KMS-11 (cell line): Measurements from ENCODE around the gene IDE.

Experiments used
- H2AFZ ChIP-seq: fragments of 200-600 bp; sonication (generic); 2 replicates; pipeline ENCODE4 v1.6.1; 2016; ENCODE audit warnings: antibody characterized with exemption, mixed run types, low read depth
- H3K27ac ChIP-seq: fragments of 200-600 bp; sonication (generic); 2 replicates; pipeline ENCODE4 v1.6.1; 2016; ENCODE audit warnings: mild to moderate bottlenecking, mixed run types
- H3K27me3 ChIP-seq: fragments of 200-600 bp; sonication (generic); 2 replicates; pipeline ENCODE4 v1.6.1; 2017; ENCODE audit warnings: mild to moderate bottlenecking, low read depth, mixed run types, moderate library complexity; ENCODE audit not compliant: insufficient read depth
- H3K36me3 ChIP-seq: fragments of 200-600 bp; sonication (generic); 2 replicates; pipeline ENCODE4 v1.6.1; 2017; ENCODE audit warnings: mild to moderate bottlenecking, mixed run types; ENCODE audit not compliant: insufficient read depth
- H3K4me1 ChIP-seq: fragments of 200-600 bp; sonication (generic); 2 replicates; pipeline ENCODE4 v1.6.1; 2016; ENCODE audit warnings: mild to moderate bottlenecking, low read depth, mixed run types; ENCODE audit not compliant: poor library complexity, severe bottlenecking
- H3K4me2 ChIP-seq: fragments of 200-600 bp; sonication (generic); 2 replicates; pipeline ENCODE4 v1.7.0; 2016; ENCODE audit warnings: mild to moderate bottlenecking, mixed run types
- H3K4me3 ChIP-seq: fragments of 200-600 bp; sonication (generic); IDR thresholded peaks from 2 replicates; pipeline ENCODE4 v1.6.1; 2017; ENCODE audit warnings: low read depth, low read length, mixed read lengths; ENCODE audit not compliant: insufficient read depth
- H3K79me2 ChIP-seq: fragments of 200-600 bp; sonication (generic); 2 replicates; pipeline ENCODE4 v1.6.1; 2016; ENCODE audit warnings: low read depth, mixed run types; ENCODE audit not compliant: insufficient read depth
- H3K9ac ChIP-seq: fragments of 200-600 bp; sonication (generic); 2 replicates; pipeline ENCODE4 v1.6.1; 2016; ENCODE audit warnings: mild to moderate bottlenecking, mixed run types
- H4K20me1 ChIP-seq: fragments of 200-600 bp; sonication (generic); 2 replicates; pipeline ENCODE4 v1.6.1; 2016; ENCODE audit warnings: mild to moderate bottlenecking, mixed run types; ENCODE audit not compliant: insufficient read depth
- TF ChIP-seq, protein P1 (sequence below): fragments of 200-600 bp; sonication (generic); conservative IDR thresholded peaks from 2 replicates; pipeline ENCODE4 v1.6.1; 2017; ENCODE audit warnings: low read depth, mild to moderate bottlenecking, antibody characterized with exemption, low read length, moderate library complexity, mixed read lengths

Gene IDE

DNA sequence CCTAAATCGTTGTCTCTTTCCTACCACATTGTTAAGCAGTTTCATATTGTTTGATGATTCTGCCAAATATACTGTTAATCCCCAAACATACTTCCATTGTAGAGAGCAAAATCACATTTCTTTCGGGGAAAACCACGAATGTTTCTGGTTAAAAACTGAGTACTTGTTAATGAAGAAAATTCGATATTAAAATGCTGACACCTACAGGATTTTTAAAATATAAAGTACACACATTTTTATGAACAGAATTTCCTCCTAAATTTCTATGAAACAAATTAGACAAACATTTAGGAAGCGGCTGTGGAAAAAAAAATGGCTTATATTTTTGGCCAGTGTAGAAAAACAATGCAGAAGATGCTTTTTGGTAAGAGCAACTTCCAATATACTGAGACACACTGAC lies 68.8 kb downstream of the IDE start:
- Histone ChIP-seq H3K36me3 (no peaks in the 10 kb centered on the region), H3K9ac (no peak overlapping the region), H3K27ac (no peak overlapping the region), H2AFZ (no peak overlapping the region), H3K79me2 (no peaks in the 10 kb centered on the region), H3K4me1 (no peaks in the 10 kb centered on the region), H3K4me2 (no peak overlapping the region), H4K20me1 (no peaks in the 10 kb centered on the region), H3K4me3 (no peak overlapping the region), H3K27me3 (no peaks in the 10 kb centered on the region)
- TF ChIP-seq, protein P1, sequence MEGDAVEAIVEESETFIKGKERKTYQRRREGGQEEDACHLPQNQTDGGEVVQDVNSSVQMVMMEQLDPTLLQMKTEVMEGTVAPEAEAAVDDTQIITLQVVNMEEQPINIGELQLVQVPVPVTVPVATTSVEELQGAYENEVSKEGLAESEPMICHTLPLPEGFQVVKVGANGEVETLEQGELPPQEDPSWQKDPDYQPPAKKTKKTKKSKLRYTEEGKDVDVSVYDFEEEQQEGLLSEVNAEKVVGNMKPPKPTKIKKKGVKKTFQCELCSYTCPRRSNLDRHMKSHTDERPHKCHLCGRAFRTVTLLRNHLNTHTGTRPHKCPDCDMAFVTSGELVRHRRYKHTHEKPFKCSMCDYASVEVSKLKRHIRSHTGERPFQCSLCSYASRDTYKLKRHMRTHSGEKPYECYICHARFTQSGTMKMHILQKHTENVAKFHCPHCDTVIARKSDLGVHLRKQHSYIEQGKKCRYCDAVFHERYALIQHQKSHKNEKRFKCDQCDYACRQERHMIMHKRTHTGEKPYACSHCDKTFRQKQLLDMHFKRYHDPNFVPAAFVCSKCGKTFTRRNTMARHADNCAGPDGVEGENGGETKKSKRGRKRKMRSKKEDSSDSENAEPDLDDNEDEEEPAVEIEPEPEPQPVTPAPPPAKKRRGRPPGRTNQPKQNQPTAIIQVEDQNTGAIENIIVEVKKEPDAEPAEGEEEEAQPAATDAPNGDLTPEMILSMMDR: no peak

DNA sequence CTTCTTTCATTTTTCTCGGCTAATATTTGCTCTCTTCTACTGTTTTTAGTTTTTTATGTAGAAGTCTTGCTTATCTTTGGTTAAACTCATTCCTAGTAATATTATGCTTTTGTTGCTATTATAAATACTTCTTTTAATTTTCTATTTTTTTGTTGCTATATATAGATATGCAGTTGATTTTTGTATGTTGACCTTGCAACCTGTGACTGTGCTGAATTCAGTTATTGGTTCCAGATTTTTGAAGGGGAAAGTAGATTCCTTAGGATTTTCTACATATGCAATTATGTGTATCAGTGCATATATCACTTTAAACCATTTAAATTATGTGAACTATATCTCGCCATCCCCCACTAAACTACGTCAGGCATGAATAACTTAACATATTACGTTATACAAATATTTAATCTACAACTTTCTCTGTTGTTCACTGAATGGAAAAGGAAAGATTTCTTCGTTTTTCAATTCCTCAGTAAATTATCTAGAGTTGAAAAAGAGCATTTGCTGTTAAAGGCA lies 71.5 kb downstream of the IDE start:
- Histone ChIP-seq H3K36me3 (no peaks in the 10 kb centered on the region), H3K4me3 (no peak overlapping the region)

DNA sequence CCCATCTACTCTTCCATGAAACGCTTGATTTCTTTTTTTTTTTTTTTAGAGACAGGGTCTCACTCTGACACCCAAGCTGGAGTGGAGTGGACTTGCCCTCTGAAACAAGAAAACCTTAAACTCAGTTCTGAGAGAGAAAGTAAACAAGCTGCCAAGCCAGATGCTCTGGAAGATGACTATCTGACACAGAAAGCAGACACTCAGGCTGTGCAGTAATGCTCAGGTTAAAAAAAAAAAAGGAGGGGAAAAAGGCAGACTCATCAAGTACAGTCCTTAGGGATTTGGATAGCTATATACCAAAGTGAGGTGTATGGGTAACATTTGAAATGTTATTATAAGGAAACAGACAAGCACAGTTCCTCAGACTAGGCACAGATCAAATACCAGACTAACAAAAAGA lies 80.5 kb downstream of the IDE start:
- no peaks in the 10 kb centered on the region for H3K79me2 ChIP-seq
- H3K36me3 ChIP-seq: peaks cover 5% of the 10 kb centered on the region; the same call in 1 of the 2 replicates

More for the DNA sequence above, 71.5 kb downstream of the IDE start:
- no peaks in the 10 kb centered on the region for H3K4me1 ChIP-seq
- no peak overlapping the region for H2AFZ ChIP-seq
- H3K27me3 ChIP-seq: no peaks in the 10 kb centered on the region
- no peak overlapping the region for H3K27ac ChIP-seq
- no peaks in the 10 kb centered on the region for H4K20me1 ChIP-seq
- H3K9ac ChIP-seq: no peak overlapping the region
- TF ChIP-seq, protein P1: no peak
- H3K79me2 ChIP-seq: no peaks in the 10 kb centered on the region
- no peak overlapping the region for H3K4me2 ChIP-seq

DNA sequence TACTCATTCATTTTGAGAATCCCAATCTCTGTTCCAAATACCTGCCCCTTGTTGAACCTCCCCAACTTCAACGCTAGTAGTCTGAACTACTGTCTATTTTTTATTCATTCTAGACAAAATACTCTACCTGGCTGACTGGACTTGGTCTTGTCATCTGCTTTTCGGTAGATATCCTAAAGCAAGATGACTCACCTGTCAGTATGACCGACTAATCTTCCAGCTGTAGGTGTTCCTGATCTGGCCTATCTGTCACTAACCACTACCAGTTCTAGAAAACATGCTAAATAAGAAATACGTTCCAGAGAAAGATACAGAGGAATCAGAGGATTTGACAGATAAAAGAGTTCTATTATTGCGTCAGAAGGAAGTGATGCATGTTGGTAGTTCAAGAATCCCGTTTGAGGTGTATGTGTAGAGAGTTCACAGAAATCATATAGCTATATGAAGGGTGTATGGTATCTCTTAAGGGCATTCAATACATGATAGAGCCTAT lies 81.1 kb downstream of the IDE start:
- Histone ChIP-seq H3K4me2 (no peak overlapping the region), H3K27ac (no peak overlapping the region), H3K79me2 (no peaks in the 10 kb centered on the region), H2AFZ (no peak overlapping the region), H3K9ac (no peak overlapping the region), H3K27me3 (no peaks in the 10 kb centered on the region), H3K4me1 (no peaks in the 10 kb centered on the region), H3K36me3 (peaks cover 5% of the 10 kb centered on the region; the same call in 1 of the 2 replicates), H3K4me3 (no peak overlapping the region), H4K20me1 (no peaks in the 10 kb centered on the region)
- TF ChIP-seq, protein P1: no peak

More for the DNA sequence above, 80.5 kb downstream of the IDE start:
- Histone ChIP-seq H3K4me1 (no peaks in the 10 kb centered on the region), H3K4me3 (no peak overlapping the region), H3K9ac (no peak overlapping the region), H3K27ac (no peak overlapping the region), H3K27me3 (no peaks in the 10 kb centered on the region), H2AFZ (no peak overlapping the region), H4K20me1 (no peaks in the 10 kb centered on the region), H3K4me2 (no peak overlapping the region)
- TF ChIP-seq, protein P1: no peak
